Measurements from ENCODE around the gene EMSY.

DNA sequence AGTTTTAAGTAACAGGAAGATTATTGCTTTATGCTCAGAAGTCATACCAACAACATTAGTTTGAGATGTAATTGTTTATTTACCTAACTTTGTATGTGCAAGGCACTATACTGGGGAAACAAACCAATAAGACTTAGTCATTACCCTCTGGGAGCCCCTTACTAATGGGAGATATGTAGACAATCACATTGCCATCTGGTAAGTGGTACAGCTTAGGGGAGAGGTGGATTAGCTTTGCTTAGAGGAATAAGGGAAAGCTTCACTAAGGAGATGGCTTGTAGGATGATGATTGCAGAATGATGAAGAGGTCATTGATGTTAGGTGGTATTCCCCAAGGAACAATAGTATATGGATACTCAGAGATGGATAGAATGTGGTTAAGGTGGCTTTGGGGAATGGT lies 17.5 kb downstream of the EMSY start:
- TF ChIP-seq, protein P1, sequence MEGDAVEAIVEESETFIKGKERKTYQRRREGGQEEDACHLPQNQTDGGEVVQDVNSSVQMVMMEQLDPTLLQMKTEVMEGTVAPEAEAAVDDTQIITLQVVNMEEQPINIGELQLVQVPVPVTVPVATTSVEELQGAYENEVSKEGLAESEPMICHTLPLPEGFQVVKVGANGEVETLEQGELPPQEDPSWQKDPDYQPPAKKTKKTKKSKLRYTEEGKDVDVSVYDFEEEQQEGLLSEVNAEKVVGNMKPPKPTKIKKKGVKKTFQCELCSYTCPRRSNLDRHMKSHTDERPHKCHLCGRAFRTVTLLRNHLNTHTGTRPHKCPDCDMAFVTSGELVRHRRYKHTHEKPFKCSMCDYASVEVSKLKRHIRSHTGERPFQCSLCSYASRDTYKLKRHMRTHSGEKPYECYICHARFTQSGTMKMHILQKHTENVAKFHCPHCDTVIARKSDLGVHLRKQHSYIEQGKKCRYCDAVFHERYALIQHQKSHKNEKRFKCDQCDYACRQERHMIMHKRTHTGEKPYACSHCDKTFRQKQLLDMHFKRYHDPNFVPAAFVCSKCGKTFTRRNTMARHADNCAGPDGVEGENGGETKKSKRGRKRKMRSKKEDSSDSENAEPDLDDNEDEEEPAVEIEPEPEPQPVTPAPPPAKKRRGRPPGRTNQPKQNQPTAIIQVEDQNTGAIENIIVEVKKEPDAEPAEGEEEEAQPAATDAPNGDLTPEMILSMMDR (IDR thresholded peaks at IDR 0.05; ENCODE audit: low read depth, low read length) = no peak
- no peak for TF ChIP-seq POLR2A (IDR thresholded peaks at IDR 0.05; ENCODE audit: extremely low read depth, insufficient read length)
